ENCODE data around the gene NELL1.

NELL1 gene

GRCh38 chr11:21564833-21565682 lies 895.7 kb downstream of the NELL1 start:
- Histone ChIP-seq H3K4me1 (ENCODE audit: control insufficient read depth in 1 of 2, insufficient read depth in 2 of 2, low read length in 2 of 2) (no peaks in the 10 kb centered on the region), H3K4me3 (ENCODE audit: low read depth in 1 of 2, low read length in 2 of 2) (no peak overlapping the region), H3K27me3 (ENCODE audit: low read depth, low read length) (no peaks in the 10 kb centered on the region), H3K36me3 (ENCODE audit: control insufficient read depth in 1 of 2, insufficient read depth in 2 of 2, low read length in 2 of 2) (no peaks in the 10 kb centered on the region), H3K9me3 (ENCODE audit: control insufficient read depth in 1 of 2, low read length in 2 of 2) (no peaks in the 10 kb centered on the region), H3K27ac (ENCODE audit: low read length) (no peak overlapping the region)

- H3K27ac ChIP-seq (ENCODE audit: low read length): no peak overlapping the region
- no peaks in the 10 kb centered on the region for H3K36me3 ChIP-seq (ENCODE audit: control insufficient read depth in 1 of 2, insufficient read depth in 2 of 2, low read length in 2 of 2)
- no peaks in the 10 kb centered on the region for H3K9me3 ChIP-seq (ENCODE audit: control insufficient read depth in 1 of 2, low read length in 2 of 2)
- H3K4me3 ChIP-seq (ENCODE audit: low read depth in 1 of 2, low read length in 2 of 2): no peak overlapping the region
- H3K27me3 ChIP-seq (ENCODE audit: low read depth, low read length): no peaks in the 10 kb centered on the region
- H3K4me1 ChIP-seq (ENCODE audit: control insufficient read depth in 1 of 2, insufficient read depth in 2 of 2, low read length in 2 of 2): no peaks in the 10 kb centered on the region
Observed at GRCh38 chr11:21566521-21567117, 897.2 kb downstream of the NELL1 start.

- Histone ChIP-seq H3K4me3 (ENCODE audit: low read depth in 1 of 2, low read length in 2 of 2) (no peak overlapping the region), H3K4me1 (ENCODE audit: control insufficient read depth in 1 of 2, insufficient read depth in 2 of 2, low read length in 2 of 2) (no peaks in the 10 kb centered on the region), H3K27ac (ENCODE audit: low read length) (no peak overlapping the region), H3K36me3 (ENCODE audit: control insufficient read depth in 1 of 2, insufficient read depth in 2 of 2, low read length in 2 of 2) (no peaks in the 10 kb centered on the region), H3K27me3 (ENCODE audit: low read depth, low read length) (no peaks in the 10 kb centered on the region), H3K9me3 (ENCODE audit: control insufficient read depth in 1 of 2, low read length in 2 of 2) (no peaks in the 10 kb centered on the region)
Observed at GRCh38 chr11:21567645-21568290, 898.4 kb downstream of the NELL1 start.

- Histone ChIP-seq H3K4me1 (ENCODE audit: control insufficient read depth in 1 of 2, insufficient read depth in 2 of 2, low read length in 2 of 2) (no peaks in the 10 kb centered on the region), H3K9me3 (ENCODE audit: control insufficient read depth in 1 of 2, low read length in 2 of 2) (no peaks in the 10 kb centered on the region), H3K27ac (ENCODE audit: low read length) (no peak overlapping the region), H3K27me3 (ENCODE audit: low read depth, low read length) (no peaks in the 10 kb centered on the region), H3K36me3 (ENCODE audit: control insufficient read depth in 1 of 2, insufficient read depth in 2 of 2, low read length in 2 of 2) (no peaks in the 10 kb centered on the region), H3K4me3 (ENCODE audit: low read depth in 1 of 2, low read length in 2 of 2) (no peak overlapping the region)
Observed at GRCh38 chr11:21572210-21572609, 902.8 kb downstream of the NELL1 start.

- Histone ChIP-seq H3K27me3 (ENCODE audit: low read depth, low read length) (no peaks in the 10 kb centered on the region), H3K4me1 (ENCODE audit: control insufficient read depth in 1 of 2, insufficient read depth in 2 of 2, low read length in 2 of 2) (no peaks in the 10 kb centered on the region), H3K36me3 (ENCODE audit: control insufficient read depth in 1 of 2, insufficient read depth in 2 of 2, low read length in 2 of 2) (no peaks in the 10 kb centered on the region), H3K27ac (ENCODE audit: low read length) (no peak overlapping the region), H3K4me3 (ENCODE audit: low read depth in 1 of 2, low read length in 2 of 2) (no peak overlapping the region), H3K9me3 (ENCODE audit: control insufficient read depth in 1 of 2, low read length in 2 of 2) (no peaks in the 10 kb centered on the region)
Observed at GRCh38 chr11:21582791-21583190, 913.4 kb downstream of the NELL1 start.

- Histone ChIP-seq H3K4me1 (ENCODE audit: control insufficient read depth in 1 of 2, insufficient read depth in 2 of 2, low read length in 2 of 2) (no peaks in the 10 kb centered on the region), H3K36me3 (ENCODE audit: control insufficient read depth in 1 of 2, insufficient read depth in 2 of 2, low read length in 2 of 2) (no peaks in the 10 kb centered on the region), H3K27ac (ENCODE audit: low read length) (no peak overlapping the region), H3K27me3 (ENCODE audit: low read depth, low read length) (no peaks in the 10 kb centered on the region), H3K9me3 (ENCODE audit: control insufficient read depth in 1 of 2, low read length in 2 of 2) (no peaks in the 10 kb centered on the region), H3K4me3 (ENCODE audit: low read depth in 1 of 2, low read length in 2 of 2) (no peak overlapping the region)
Observed at GRCh38 chr11:21588754-21589153, 919.4 kb downstream of the NELL1 start.

- Histone ChIP-seq H3K27me3 (ENCODE audit: low read depth, low read length) (no peaks in the 10 kb centered on the region), H3K36me3 (ENCODE audit: control insufficient read depth in 1 of 2, insufficient read depth in 2 of 2, low read length in 2 of 2) (no peaks in the 10 kb centered on the region)
Observed at GRCh38 chr11:21602699-21603098, 933.3 kb downstream of the NELL1 start.

GRCh38 chr11:21603886-21604285 lies 934.5 kb downstream of the NELL1 start:
- no peaks in the 10 kb centered on the region for H3K27me3 ChIP-seq (ENCODE audit: low read depth, low read length)

More at GRCh38 chr11:21602699-21603098, 933.3 kb downstream of the NELL1 start:
- no peaks in the 10 kb centered on the region for H3K9me3 ChIP-seq (ENCODE audit: control insufficient read depth in 1 of 2, low read length in 2 of 2)
- no peak overlapping the region for H3K4me3 ChIP-seq (ENCODE audit: low read depth in 1 of 2, low read length in 2 of 2)
- no peak overlapping the region for H3K27ac ChIP-seq (ENCODE audit: low read length)
- H3K4me1 ChIP-seq (ENCODE audit: control insufficient read depth in 1 of 2, insufficient read depth in 2 of 2, low read length in 2 of 2): no peaks in the 10 kb centered on the region

GRCh38 chr11:21604564-21604963 lies 935.2 kb downstream of the NELL1 start:
- no peaks in the 10 kb centered on the region for H3K27me3 ChIP-seq (ENCODE audit: low read depth, low read length)
- H3K4me3 ChIP-seq (ENCODE audit: low read depth in 1 of 2, low read length in 2 of 2): no peak overlapping the region
- H3K27ac ChIP-seq (ENCODE audit: low read length): no peak overlapping the region
- no peaks in the 10 kb centered on the region for H3K4me1 ChIP-seq (ENCODE audit: control insufficient read depth in 1 of 2, insufficient read depth in 2 of 2, low read length in 2 of 2)
- no peaks in the 10 kb centered on the region for H3K36me3 ChIP-seq (ENCODE audit: control insufficient read depth in 1 of 2, insufficient read depth in 2 of 2, low read length in 2 of 2)
- peaks cover 0 to 2% of the 10 kb centered on the region in 2 donors for H3K9me3 ChIP-seq (ENCODE audit: control insufficient read depth in 1 of 2, low read length in 2 of 2)

More at GRCh38 chr11:21603886-21604285, 934.5 kb downstream of the NELL1 start:
- Histone ChIP-seq H3K27ac (ENCODE audit: low read length) (no peak overlapping the region), H3K36me3 (ENCODE audit: control insufficient read depth in 1 of 2, insufficient read depth in 2 of 2, low read length in 2 of 2) (no peaks in the 10 kb centered on the region), H3K4me3 (ENCODE audit: low read depth in 1 of 2, low read length in 2 of 2) (no peak overlapping the region), H3K9me3 (ENCODE audit: control insufficient read depth in 1 of 2, low read length in 2 of 2) (peaks cover 0 to 2% of the 10 kb centered on the region in 2 donors), H3K4me1 (ENCODE audit: control insufficient read depth in 1 of 2, insufficient read depth in 2 of 2, low read length in 2 of 2) (no peaks in the 10 kb centered on the region)

- H3K27ac ChIP-seq (ENCODE audit: low read length): no peak overlapping the region
- H3K27me3 ChIP-seq (ENCODE audit: low read depth, low read length): no peaks in the 10 kb centered on the region
- peaks cover 0 to 2% of the 10 kb centered on the region in 2 donors for H3K9me3 ChIP-seq (ENCODE audit: control insufficient read depth in 1 of 2, low read length in 2 of 2)
- no peak overlapping the region for H3K4me3 ChIP-seq (ENCODE audit: low read depth in 1 of 2, low read length in 2 of 2)
- no peaks in the 10 kb centered on the region for H3K4me1 ChIP-seq (ENCODE audit: control insufficient read depth in 1 of 2, insufficient read depth in 2 of 2, low read length in 2 of 2)
- H3K36me3 ChIP-seq (ENCODE audit: control insufficient read depth in 1 of 2, insufficient read depth in 2 of 2, low read length in 2 of 2): no peaks in the 10 kb centered on the region
Observed at GRCh38 chr11:21612326-21612725, 942.9 kb downstream of the NELL1 start.

- H3K4me3 ChIP-seq (ENCODE audit: low read depth in 1 of 2, low read length in 2 of 2): no peak overlapping the region
- H3K27me3 ChIP-seq (ENCODE audit: low read depth, low read length): no peaks in the 10 kb centered on the region
- H3K27ac ChIP-seq (ENCODE audit: low read length): no peak overlapping the region
- no peaks in the 10 kb centered on the region for H3K4me1 ChIP-seq (ENCODE audit: control insufficient read depth in 1 of 2, insufficient read depth in 2 of 2, low read length in 2 of 2)
- H3K36me3 ChIP-seq (ENCODE audit: control insufficient read depth in 1 of 2, insufficient read depth in 2 of 2, low read length in 2 of 2): no peaks in the 10 kb centered on the region
- no peaks in the 10 kb centered on the region for H3K9me3 ChIP-seq (ENCODE audit: control insufficient read depth in 1 of 2, low read length in 2 of 2)
Observed at GRCh38 chr11:21614961-21615360, 945.6 kb downstream of the NELL1 start.

Measured in muscle layer of duodenum (tissue), 2 donors.